ENCODE data around the gene NAA38.

- TF ChIP-seq EZH2 (IDR thresholded peaks at IDR 0.05): no peak
- no peak for TF ChIP-seq POLR2AphosphoS5 (IDR thresholded peaks at IDR 0.05; ENCODE audit: borderline replicate concordance, low read depth, low read length)
These were observed 8.1 kb downstream of the NAA38 start for GRCh38 chr17:7849130-7849750.
